Measurements from ENCODE around the gene PEX14. TPM values are rescaled to one million over a fixed set of nuclear protein-coding genes. Genes with fewer than 3 reads are reported as not detected.

PEX14 gene
- total and polyA plus RNA-seq, 2 experiments from 2014 or later: 10.0 to 20.9 TPM

GRCh38 chr1:10670190-10670589 is 195.4 kb downstream of the PEX14 start:
- H4K20me1 ChIP-seq (ENCODE audit: insufficient read depth, poor library complexity, severe bottlenecking): no peaks in the 10 kb centered on the region
- H3K4me3 ChIP-seq: no peak overlapping the region
- no peak for DNase-seq (ENCODE audit: low spot score)
- 98% methylated on average over 10 of the region's 10 CpGs for WGBS (ENCODE audit: low lambda C conversion rate, missing lambda C conversion rate)
- H3K79me2 ChIP-seq: peaks cover 13% of the 10 kb centered on the region
- H2AFZ ChIP-seq: no peak overlapping the region
- no peak overlapping the region for H3K4me2 ChIP-seq
- H3K27ac ChIP-seq: no peak overlapping the region
- no peaks in the 10 kb centered on the region for H3K9me2 ChIP-seq (replicated peaks; ENCODE audit: insufficient read depth)
- peaks cover 55% of the 10 kb centered on the region for H3K4me1 ChIP-seq (ENCODE audit: insufficient read depth)
- H3K9me3 ChIP-seq (ENCODE audit: low read depth): no peaks in the 10 kb centered on the region
- no peak for TF ChIP-seq EZH2 (IDR thresholded peaks at IDR 0.05; ENCODE audit: borderline replicate concordance)
- no peak for TF ChIP-seq EZH2phosphoT487 (IDR thresholded peaks at IDR 0.05; ENCODE audit: low read depth, severe bottlenecking, unreplicated experiment)
- TF ChIP-seq CTCF (IDR thresholded peaks at IDR 0.05; ENCODE audit: poor library complexity): no peak
- H3K27me3 ChIP-seq: no peaks in the 10 kb centered on the region
- no peaks in the 10 kb centered on the region for H3K36me3 ChIP-seq (replicated peaks; ENCODE audit: insufficient read depth, low read depth)

DNA sequence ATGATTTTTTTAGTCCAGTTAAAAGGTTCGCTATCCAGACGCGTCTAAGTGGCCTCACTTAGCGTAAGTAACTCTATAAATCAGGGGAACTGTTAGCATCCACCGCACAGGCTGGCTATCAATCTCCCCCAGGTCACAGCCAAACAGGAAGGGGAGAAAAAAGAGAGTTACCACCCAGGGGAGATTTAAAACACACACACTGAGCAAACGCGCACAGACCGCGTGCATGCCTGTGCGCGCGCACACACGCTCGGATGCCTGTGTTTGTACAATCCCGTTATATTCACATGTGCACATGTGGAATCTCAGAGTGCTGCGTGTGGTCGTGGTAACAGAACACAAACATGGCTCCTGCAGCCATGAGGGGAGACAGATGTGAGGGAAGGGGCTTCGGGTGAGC is 196.3 kb downstream of the PEX14 start:
- 70% methylated on average over 18 of the region's 18 CpGs for WGBS (ENCODE audit: low lambda C conversion rate, missing lambda C conversion rate)
- Histone ChIP-seq H3K27ac (no peak overlapping the region), H3K27me3 (no peaks in the 10 kb centered on the region), H3K4me2 (peak overlapping the region; percentile 54), H3K9me2 (replicated peaks; ENCODE audit: insufficient read depth) (no peaks in the 10 kb centered on the region), H3K4me3 (no peak overlapping the region), H3K9me3 (ENCODE audit: low read depth) (no peaks in the 10 kb centered on the region), H2AFZ (no peak overlapping the region), H4K20me1 (ENCODE audit: insufficient read depth, poor library complexity, severe bottlenecking) (no peaks in the 10 kb centered on the region), H3K4me1 (ENCODE audit: insufficient read depth) (peaks cover 59% of the 10 kb centered on the region), H3K36me3 (replicated peaks; ENCODE audit: insufficient read depth, low read depth) (no peaks in the 10 kb centered on the region), H3K79me2 (peaks cover 16% of the 10 kb centered on the region)
- no peak for DNase-seq (ENCODE audit: low spot score)
- TF ChIP-seq CTCF (IDR thresholded peaks at IDR 0.05; ENCODE audit: poor library complexity) (no peak), EZH2 (IDR thresholded peaks at IDR 0.05; ENCODE audit: borderline replicate concordance) (no peak), EZH2phosphoT487 (IDR thresholded peaks at IDR 0.05; ENCODE audit: low read depth, severe bottlenecking, unreplicated experiment) (no peak)

DNA sequence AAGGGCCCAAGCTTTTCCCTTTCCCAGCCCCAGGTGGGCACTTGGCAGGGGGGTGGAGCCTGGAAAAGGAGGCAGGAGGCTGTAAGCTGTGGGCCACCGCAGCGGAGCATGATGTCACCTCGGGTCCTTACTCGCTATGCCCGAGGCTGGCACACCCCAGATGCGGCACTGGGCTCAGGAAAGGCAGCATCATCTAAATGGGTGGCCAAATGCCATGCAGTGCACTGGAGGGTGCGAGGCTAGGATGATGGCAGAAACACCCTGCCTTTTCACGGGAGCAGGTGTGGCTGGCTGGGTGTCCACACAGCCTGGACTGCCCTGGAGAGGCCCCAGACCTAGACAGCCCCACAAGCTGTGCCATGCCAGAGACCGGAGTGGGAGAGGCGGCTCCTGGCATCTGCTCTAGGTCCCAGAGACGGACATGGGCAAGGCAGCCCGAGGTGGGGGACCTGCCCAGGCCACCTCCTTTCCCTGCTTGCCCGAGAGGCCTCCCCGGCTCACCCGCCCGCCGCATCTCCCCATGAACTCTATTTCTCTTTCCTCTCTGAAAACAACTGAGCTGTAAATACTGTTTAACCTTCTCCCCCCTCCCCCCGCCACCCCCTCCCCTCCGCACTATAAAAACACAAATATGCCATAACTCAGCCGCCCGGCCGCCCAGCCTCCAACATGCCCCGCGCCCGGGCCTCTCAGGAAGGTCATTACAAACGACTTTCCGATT is 197.0 kb downstream of the PEX14 start:
- H3K27me3 ChIP-seq: no peaks in the 10 kb centered on the region
- peak overlapping the region; percentile 54 for H3K4me2 ChIP-seq
- 60% methylated on average over 21 of the region's 27 CpGs for WGBS (ENCODE audit: low lambda C conversion rate, missing lambda C conversion rate)
- H2AFZ ChIP-seq: no peak overlapping the region
- peaks cover 63% of the 10 kb centered on the region for H3K4me1 ChIP-seq (ENCODE audit: insufficient read depth)
- no peak for DNase-seq (ENCODE audit: low spot score)
- no peaks in the 10 kb centered on the region for H3K36me3 ChIP-seq (replicated peaks; ENCODE audit: insufficient read depth, low read depth)
- H3K79me2 ChIP-seq: peaks cover 18% of the 10 kb centered on the region
- TF ChIP-seq EZH2 (IDR thresholded peaks at IDR 0.05; ENCODE audit: borderline replicate concordance) (no peak), CTCF (IDR thresholded peaks at IDR 0.05; ENCODE audit: poor library complexity) (no peak), EZH2phosphoT487 (IDR thresholded peaks at IDR 0.05; ENCODE audit: low read depth, severe bottlenecking, unreplicated experiment) (no peak)
- no peak overlapping the region for H3K4me3 ChIP-seq
- no peak overlapping the region for H3K27ac ChIP-seq
- H3K9me2 ChIP-seq (replicated peaks; ENCODE audit: insufficient read depth): no peaks in the 10 kb centered on the region
- H3K9me3 ChIP-seq (ENCODE audit: low read depth): no peaks in the 10 kb centered on the region
- H4K20me1 ChIP-seq (ENCODE audit: insufficient read depth, poor library complexity, severe bottlenecking): no peaks in the 10 kb centered on the region

Measured in hepatocyte (in vitro differentiated cells).